BE2C (cell line): ENCODE measurements around the gene GDI2.

ENCODE experiments used
- DNase-seq: peaks from one replicate; pipeline ENCODE4 v3.0.0-alpha.2; 2020
- H3K27me3 ChIP-seq: fragments of 250-450 bp; sonication (Bioruptor Pico); 2 replicates; pipeline ENCODE4 v1.5.1; 2020; ENCODE audit warnings: mild to moderate bottlenecking
- H3K36me3 ChIP-seq: fragments of 250-450 bp; sonication (Bioruptor Pico); 2 replicates; pipeline ENCODE4 v1.5.1; 2020; ENCODE audit warnings: mild to moderate bottlenecking
- H3K4me1 ChIP-seq: fragments of 250-450 bp; sonication (Bioruptor Pico); 2 replicates; pipeline ENCODE4 v1.5.1; 2020
- H3K4me3 ChIP-seq: 2 replicates; pipeline ENCODE4 v1.5.1; 2011; ENCODE audit warnings: low read depth, low read length
- H3K9me3 ChIP-seq: fragments of 250-450 bp; sonication (Bioruptor Pico); 2 replicates; pipeline ENCODE4 v1.5.1; 2020
- TF ChIP-seq, protein P1 (sequence below): IDR thresholded peaks from 2 replicates; pipeline ENCODE4 v1.5.1; 2012; ENCODE audit warnings: mild to moderate bottlenecking, low read depth, low read length

GDI2 gene

GRCh38 chr10:5835446-5836095, 22.3 kb upstream of the GDI2 start:
- no peaks in the 10 kb centered on the region for H3K36me3 ChIP-seq
- no peaks in the 10 kb centered on the region for H3K27me3 ChIP-seq
- H3K4me1 ChIP-seq = peaks cover 4% of the 10 kb centered on the region
- TF ChIP-seq, protein P1, sequence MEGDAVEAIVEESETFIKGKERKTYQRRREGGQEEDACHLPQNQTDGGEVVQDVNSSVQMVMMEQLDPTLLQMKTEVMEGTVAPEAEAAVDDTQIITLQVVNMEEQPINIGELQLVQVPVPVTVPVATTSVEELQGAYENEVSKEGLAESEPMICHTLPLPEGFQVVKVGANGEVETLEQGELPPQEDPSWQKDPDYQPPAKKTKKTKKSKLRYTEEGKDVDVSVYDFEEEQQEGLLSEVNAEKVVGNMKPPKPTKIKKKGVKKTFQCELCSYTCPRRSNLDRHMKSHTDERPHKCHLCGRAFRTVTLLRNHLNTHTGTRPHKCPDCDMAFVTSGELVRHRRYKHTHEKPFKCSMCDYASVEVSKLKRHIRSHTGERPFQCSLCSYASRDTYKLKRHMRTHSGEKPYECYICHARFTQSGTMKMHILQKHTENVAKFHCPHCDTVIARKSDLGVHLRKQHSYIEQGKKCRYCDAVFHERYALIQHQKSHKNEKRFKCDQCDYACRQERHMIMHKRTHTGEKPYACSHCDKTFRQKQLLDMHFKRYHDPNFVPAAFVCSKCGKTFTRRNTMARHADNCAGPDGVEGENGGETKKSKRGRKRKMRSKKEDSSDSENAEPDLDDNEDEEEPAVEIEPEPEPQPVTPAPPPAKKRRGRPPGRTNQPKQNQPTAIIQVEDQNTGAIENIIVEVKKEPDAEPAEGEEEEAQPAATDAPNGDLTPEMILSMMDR = no peak
- no peaks in the 10 kb centered on the region for H3K9me3 ChIP-seq
- H3K4me3 ChIP-seq = no peak overlapping the region
- DNase-seq = no peak

DNA sequence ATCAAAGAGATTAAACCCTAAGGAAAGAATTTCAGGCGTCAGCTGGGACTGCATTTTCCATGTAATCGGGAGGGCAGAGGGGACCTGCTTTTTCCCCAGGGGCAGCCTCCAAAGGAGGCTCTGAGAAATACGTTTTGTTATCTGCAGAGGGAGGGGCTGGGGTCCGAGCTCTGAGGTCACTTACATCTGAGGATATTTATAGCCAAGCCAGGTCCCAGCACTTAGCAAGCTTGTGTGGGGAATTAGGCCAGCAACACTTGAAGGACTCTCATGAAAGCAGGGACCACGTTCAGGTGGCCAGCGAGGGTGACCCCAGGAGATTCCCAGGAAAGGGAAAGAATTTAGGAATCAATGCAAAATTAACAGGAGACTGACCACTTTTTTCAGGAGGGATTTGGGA, 20.6 kb upstream of the GDI2 start:
- Histone ChIP-seq H3K36me3 (no peaks in the 10 kb centered on the region), H3K4me1 (no peaks in the 10 kb centered on the region), H3K9me3 (no peaks in the 10 kb centered on the region), H3K4me3 (no peak overlapping the region), H3K27me3 (no peaks in the 10 kb centered on the region)
- no peak for DNase-seq
- TF ChIP-seq, protein P1 = no peak

DNA sequence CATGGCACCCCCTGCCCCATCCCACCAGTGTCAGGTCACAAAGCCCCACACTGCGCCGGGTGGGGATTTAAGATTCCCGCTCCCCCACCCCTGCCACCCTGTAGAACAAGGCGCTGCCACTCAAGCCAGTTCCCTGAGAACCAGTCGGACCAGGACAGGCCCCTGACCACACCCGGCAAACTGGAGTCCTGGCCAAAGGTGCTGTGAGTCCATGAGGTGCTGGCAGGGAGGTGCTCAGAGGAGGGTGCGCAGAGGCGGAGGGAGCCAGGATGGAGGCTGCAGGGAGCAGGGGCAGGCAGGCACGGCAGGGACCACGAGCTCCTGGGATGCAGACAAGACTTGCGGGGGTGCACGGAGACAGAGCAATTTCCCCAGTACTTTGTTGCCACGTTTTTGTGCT, 19.7 kb upstream of the GDI2 start:
- Histone ChIP-seq H3K4me1 (no peaks in the 10 kb centered on the region), H3K4me3 (no peak overlapping the region), H3K9me3 (no peaks in the 10 kb centered on the region), H3K27me3 (no peaks in the 10 kb centered on the region), H3K36me3 (no peaks in the 10 kb centered on the region)
- TF ChIP-seq, protein P1 = no peak
- DNase-seq = no peak

DNA sequence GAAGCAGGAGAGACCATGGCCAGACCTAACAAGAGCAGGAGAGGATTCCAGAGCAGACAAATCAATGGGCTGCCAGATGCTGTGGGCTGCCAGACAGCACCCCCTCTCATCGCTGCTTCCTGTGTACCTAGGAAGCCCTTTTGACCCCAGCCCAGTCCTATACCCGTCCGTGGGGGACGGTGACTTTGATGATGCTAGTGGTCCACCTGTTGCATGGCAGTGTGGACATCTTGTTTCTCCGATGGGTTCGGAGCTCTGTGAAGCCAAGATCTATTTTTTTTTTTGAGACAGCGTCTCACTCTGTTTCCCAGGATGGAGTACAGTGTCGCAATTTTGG, 18.2 kb upstream of the GDI2 start:
- Histone ChIP-seq H3K36me3 (no peaks in the 10 kb centered on the region), H3K9me3 (no peaks in the 10 kb centered on the region), H3K27me3 (no peaks in the 10 kb centered on the region), H3K4me1 (no peaks in the 10 kb centered on the region), H3K4me3 (no peak overlapping the region)
- TF ChIP-seq, protein P1 = no peak
- no peak for DNase-seq

- no peak overlapping the region for H3K4me3 ChIP-seq
- no peak for DNase-seq
- H3K9me3 ChIP-seq = no peaks in the 10 kb centered on the region
- TF ChIP-seq, protein P1 = no peak
- no peaks in the 10 kb centered on the region for H3K36me3 ChIP-seq
- H3K27me3 ChIP-seq = no peaks in the 10 kb centered on the region
- H3K4me1 ChIP-seq = no peaks in the 10 kb centered on the region
Observed at GRCh38 chr10:5830629-5831445, 17.6 kb upstream of the GDI2 start.

DNA sequence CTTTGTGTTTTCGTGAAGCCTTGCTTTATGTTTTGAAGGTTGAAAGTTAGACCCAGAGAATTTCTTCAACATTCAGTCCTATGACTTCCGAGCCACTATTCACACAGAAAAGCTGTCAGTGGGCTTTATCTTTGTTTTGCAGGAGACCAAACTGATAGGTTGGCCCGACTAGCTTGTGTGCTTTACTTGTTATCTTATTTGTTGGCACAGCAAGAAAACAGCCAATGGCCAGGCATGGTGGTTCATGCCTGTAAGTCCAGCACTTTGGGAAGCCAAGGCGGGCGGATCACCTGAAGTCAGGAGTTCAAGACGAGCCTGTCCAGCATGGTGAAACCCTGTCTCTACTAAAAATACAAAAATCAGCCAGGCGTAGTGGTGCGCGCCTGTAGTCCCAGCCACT, 16.0 kb upstream of the GDI2 start:
- Histone ChIP-seq H3K36me3 (no peaks in the 10 kb centered on the region), H3K27me3 (no peaks in the 10 kb centered on the region), H3K4me3 (no peak overlapping the region), H3K9me3 (no peaks in the 10 kb centered on the region), H3K4me1 (no peaks in the 10 kb centered on the region)
- DNase-seq = no peak
- TF ChIP-seq, protein P1 = no peak
